T-cell (primary cell): ENCODE data around the gene PIP4K2A. TPM values are rescaled to one million over a fixed set of nuclear protein-coding genes. Genes with fewer than 3 reads are reported as not detected.

Experiments
- ATAC-seq, 4 experiments: fragments of 200-7000 bp in 3 of 4; fragments of 150-1000 bp in 1 of 4; cut with Tn5 transposase; replicated peaks in 1 of 4; 1 replicate in 3 of 4; 2 replicates in 1 of 4; pipeline ENCODE4 v1.10.0; 2021; ENCODE audit warnings: moderate library complexity in 3 of 4, mild to moderate bottlenecking in 2 of 4, moderate number of reproducible peaks in 1 of 4
- CTCF ChIA-PET, 2 donors: fragments of 300-600 bp; sonication (Branson Sonifier 250); formaldehyde crosslinking; loops; one replicate each; lab custom pipeline; 2022; ENCODE audit warnings: antibody characterized with exemption in 2 of 2; lab: Charles Lee
- POLR2A ChIA-PET, 2 donors: fragments of 300-600 bp; sonication (Branson Sonifier 250); formaldehyde crosslinking; loops; one replicate each; lab custom pipeline; 2022; ENCODE audit warnings: antibody characterized with exemption in 2 of 2; lab: Charles Lee
- DNase-seq, 35 experiments: peaks; one replicate each; pipeline versions ENCODE4 v3.0.0 to v3.0.0-alpha.2; 2013 to 2023
- H3K27ac ChIP-seq: one replicate; pipeline ENCODE4 v1.5.1; 2013; ENCODE audit warnings: low read length
- H3K27me3 ChIP-seq, 2 experiments: replicated peaks in 1 of 2; 1 replicate in 1 of 2; 2 replicates in 1 of 2; pipeline versions ENCODE4 v1.6.1 to v1.7.0; 2013; ENCODE audit warnings: low read length in 1 of 2, mixed read lengths in 1 of 2; ENCODE audit not compliant: control insufficient read depth in 2 of 2, insufficient read depth in 2 of 2; ENCODE audit errors: extremely low read depth in 1 of 2
- H3K36me3 ChIP-seq, 2 donors: 1 replicate in 1 of 2; 2 replicates in 1 of 2; pipeline versions ENCODE4 v1.6.1 to v1.7.0; 2013; ENCODE audit warnings: low read length in 1 of 2; ENCODE audit not compliant: control insufficient read depth in 2 of 2, insufficient read depth in 1 of 2; ENCODE audit errors: extremely low read depth in 1 of 2
- H3K4me1 ChIP-seq, 2 experiments: 1 replicate in 1 of 2; 2 replicates in 1 of 2; pipeline versions ENCODE4 v1.6.1 to v1.7.0; 2013; ENCODE audit warnings: low read length in 2 of 2, mixed read lengths in 1 of 2; ENCODE audit not compliant: insufficient read depth in 2 of 2, control insufficient read depth in 1 of 2; ENCODE audit errors: extremely low read depth in 1 of 2
- H3K4me3 ChIP-seq, 2 donors: 1 replicate in 1 of 2; 2 replicates in 1 of 2; pipeline versions ENCODE4 v1.5.1 to v1.7.0; 2013; ENCODE audit warnings: mild to moderate bottlenecking in 2 of 2, low read length in 1 of 2, moderate library complexity in 1 of 2; ENCODE audit not compliant: control insufficient read depth in 1 of 2; ENCODE audit errors: extremely low read depth in 1 of 2
- H3K9me3 ChIP-seq: 2 replicates; pipeline ENCODE4 v1.7.0; 2013
- H3K27ac Mint-ChIP-seq, 2 donors: one replicate each; pipeline ENCODE4 v1.8.0; 2020 to 2021; ENCODE audit warnings: mild to moderate bottlenecking in 2 of 2, mixed read lengths in 2 of 2
- H3K27me3 Mint-ChIP-seq, 2 donors: one replicate each; pipeline ENCODE4 v1.8.0; 2021 to 2022; ENCODE audit warnings: mixed read lengths in 2 of 2
- H3K36me3 Mint-ChIP-seq: one replicate; pipeline ENCODE4 v1.8.0; 2021; ENCODE audit warnings: mixed read lengths
- H3K4me1 Mint-ChIP-seq, 3 donors: one replicate each; pipeline ENCODE4 v1.8.0; 2020 to 2022; ENCODE audit warnings: mixed read lengths in 3 of 3, mild to moderate bottlenecking in 1 of 3
- H3K4me3 Mint-ChIP-seq, 3 donors: one replicate each; pipeline ENCODE4 v1.8.0; 2020 to 2022; ENCODE audit warnings: mild to moderate bottlenecking in 3 of 3, mixed read lengths in 3 of 3, moderate library complexity in 3 of 3
- H3K9me3 Mint-ChIP-seq, 3 donors: one replicate each; pipeline ENCODE4 v1.8.0; 2020 to 2022; ENCODE audit warnings: mixed read lengths in 3 of 3
- WGBS: methylation state at CpG from one replicate; pipeline ENCODE4 v1.1.5; 2013; ENCODE audit warnings: missing lambda C conversion rate; ENCODE audit not compliant: insufficient coverage; 5-methylcytosine and 5-hydroxymethylcytosine counted together
- total RNA-seq, 35 experiments: library from RNA in 6 of 35; stranded (reverse) in 6 of 35; fragments of 120-200 nt in 1 of 35; gene quantifications; one replicate each; pipeline versions ENCODE4 v1.2.1 to v1.2.4 and lab custom pipeline; 2013 to 2026

Gene PIP4K2A
- total RNA-seq, 5 donors from 2014 or later (not counting 1 experiment from before 2014, with no cell fraction given): 129 to 238 (median 160) TPM

DNA sequence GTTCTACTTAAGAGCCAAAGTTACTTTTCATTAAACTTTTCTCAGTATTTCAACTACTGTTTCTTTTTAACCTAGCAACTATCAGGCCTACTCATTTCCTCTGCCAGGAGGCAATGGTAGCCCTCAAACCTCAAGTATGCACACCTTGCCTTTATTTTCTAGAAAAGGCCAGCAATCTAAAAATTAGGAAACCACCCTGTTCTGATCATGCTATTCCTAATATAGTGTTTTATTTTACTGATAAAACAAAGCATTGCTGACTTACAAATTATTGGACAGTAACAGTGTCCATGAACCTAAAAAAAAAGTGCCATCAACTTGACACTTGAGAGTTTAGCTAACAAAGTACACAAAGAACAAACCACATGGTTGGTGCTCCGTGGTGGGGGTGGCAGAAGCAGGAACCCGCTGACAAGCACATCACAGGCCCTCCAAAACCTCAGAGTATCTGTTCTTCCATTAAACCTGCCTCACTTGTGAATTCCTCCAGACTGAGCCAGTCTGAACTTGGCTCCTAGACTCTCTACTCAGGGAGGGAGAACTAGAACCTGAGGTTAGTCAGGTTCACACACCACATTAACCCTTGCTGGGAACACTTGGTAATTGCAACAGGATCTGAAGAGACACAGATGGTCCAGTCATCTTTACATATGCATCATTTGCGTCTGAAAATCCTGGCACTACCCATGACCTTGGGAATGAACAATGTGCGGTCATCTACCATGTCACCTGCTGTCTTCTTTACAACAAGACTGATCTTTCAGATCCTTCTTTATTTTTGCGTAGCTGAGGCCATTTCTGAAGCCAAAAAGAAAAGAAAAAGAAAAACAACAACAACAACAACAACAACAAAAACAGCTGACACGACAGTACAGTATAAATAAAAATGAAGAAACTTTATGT is 31.9 kb downstream of the PIP4K2A start:
- no peaks in the 10 kb centered on the region for H3K36me3 ChIP-seq
- DNase-seq: peak in 34 of 35 experiments; percentile 38 to 81 (median 58)
- ChIA-PET CTCF (interaction anchor here (0.8 to 3.4 kb wide), 7 partner anchors 14 to 306 kb away, joined by 4 to 22 read pairs (median 5); no protein-coding TSS in a partner anchor), POLR2A (interaction anchor here (0.5 to 1.5 kb wide), 13 partner anchors 10 to 767 kb away, joined by 3 to 10 read pairs (median 4); partner anchors contain the start of gene DNAJC1 (in 1 of the 2))
- peak overlapping the region; percentile 92 to 97 for H3K27ac Mint-ChIP-seq
- H3K9me3 Mint-ChIP-seq: no peaks in the 10 kb centered on the region
- ATAC-seq: peak; percentile 67 to 75 (median 68)
- H3K27ac ChIP-seq: peak overlapping the region; percentile 94
- peaks cover 89 to 92% (median 90%) of the 10 kb centered on the region in 3 donors for H3K4me1 Mint-ChIP-seq
- H3K4me3 Mint-ChIP-seq: peak overlapping the region; percentile 49 to 75 (median 65)
- H3K27me3 Mint-ChIP-seq: no peaks in the 10 kb centered on the region
- no peaks in the 10 kb centered on the region for H3K27me3 ChIP-seq
- peaks cover 3% of the 10 kb centered on the region for H3K36me3 Mint-ChIP-seq
- H3K9me3 ChIP-seq: no peaks in the 10 kb centered on the region
- WGBS: 43% methylated on average over 1 of the region's 6 CpGs
- peak overlapping the region in 1 of 2 donors; percentile 54 for H3K4me3 ChIP-seq
- H3K4me1 ChIP-seq: peaks cover 68 to 95% of the 10 kb centered on the region in 2 experiments

DNA sequence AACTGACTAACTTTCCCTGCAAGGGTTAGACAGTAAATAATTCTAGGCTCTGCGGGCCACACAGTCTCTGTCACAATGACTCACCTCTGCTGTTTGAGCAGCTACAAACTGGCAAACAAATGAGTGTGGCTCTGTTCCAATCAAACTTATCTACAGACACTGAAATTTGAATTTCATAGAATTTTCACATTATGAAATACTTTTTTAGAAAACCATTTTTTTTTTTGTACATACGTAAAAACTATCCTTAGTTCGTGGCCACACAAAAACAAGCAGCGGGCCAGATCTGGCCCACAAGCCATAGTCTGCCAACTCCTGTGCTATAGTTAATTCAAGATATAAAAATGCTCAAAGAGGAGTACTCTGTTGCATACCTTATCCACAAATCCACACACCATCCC is 32.6 kb downstream of the PIP4K2A start:
- DNase-seq: peak in 25 of 35 experiments; percentile 7 to 78 (median 33)
- Histone ChIP-seq H3K36me3 (no peaks in the 10 kb centered on the region), H3K27me3 (no peaks in the 10 kb centered on the region), H3K27ac (peak overlapping the region; percentile 94), H3K4me1 (peaks cover 69 to 99% of the 10 kb centered on the region in 2 experiments), H3K4me3 (peak overlapping the region in 1 of 2 donors; percentile 32), H3K9me3 (no peaks in the 10 kb centered on the region)
- Mint-ChIP-seq H3K9me3 (no peaks in the 10 kb centered on the region), H3K36me3 (peaks cover 3% of the 10 kb centered on the region), H3K27ac (peak overlapping the region; percentile 92 to 97), H3K4me1 (peaks cover 89 to 92% (median 90%) of the 10 kb centered on the region in 3 donors), H3K27me3 (no peaks in the 10 kb centered on the region), H3K4me3 (peak overlapping the region; percentile 49 to 75 (median 65))
- no CpG with 5 or more reads among the region's 4 CpGs for WGBS
- peak; percentile 61 to 79 (median 72) for ATAC-seq
- ChIA-PET CTCF (interaction anchor here in 1 of 2 donors (0.7 to 3.4 kb wide), 6 partner anchors 10 to 307 kb away, joined by 3 to 22 read pairs (median 5); no protein-coding TSS in a partner anchor), POLR2A (interaction anchor here in 1 of 2 donors (0.5 to 1.5 kb wide), 5 partner anchors 15 to 701 kb away, joined by 3 to 4 read pairs (median 3); no protein-coding TSS in a partner anchor)

GRCh38 chr10:22681301-22681700 is 33.1 kb downstream of the PIP4K2A start:
- Mint-ChIP-seq H3K36me3 (peaks cover 3% of the 10 kb centered on the region), H3K27me3 (no peaks in the 10 kb centered on the region), H3K4me1 (peaks cover 91 to 93% (median 92%) of the 10 kb centered on the region in 3 donors), H3K9me3 (no peaks in the 10 kb centered on the region), H3K27ac (peak overlapping the region; percentile 85 to 98), H3K4me3 (peak overlapping the region in 1 of 3 donors; percentile 62)
- no CpG with 5 or more reads among the region's 1 CpG for WGBS
- no peaks in the 10 kb centered on the region for H3K36me3 ChIP-seq
- H3K4me3 ChIP-seq: no peak overlapping the region
- DNase-seq (no peak), ATAC-seq (no peak)
- no peaks in the 10 kb centered on the region for H3K9me3 ChIP-seq
- CTCF ChIA-PET: interaction anchor here (0.7 to 3.4 kb wide), 6 partner anchors 10 to 307 kb away, joined by 3 to 22 read pairs (median 5); no protein-coding TSS in a partner anchor
- peaks cover 69 to 99% of the 10 kb centered on the region in 2 experiments for H3K4me1 ChIP-seq
- POLR2A ChIA-PET: interaction anchor here in 1 of 2 donors (0.6 to 1.5 kb wide), 4 partner anchors 15 to 28 kb away, joined by 3 to 4 read pairs (median 4); no protein-coding TSS in a partner anchor
- H3K27me3 ChIP-seq: no peaks in the 10 kb centered on the region
- H3K27ac ChIP-seq: peak overlapping the region; percentile 94

DNA sequence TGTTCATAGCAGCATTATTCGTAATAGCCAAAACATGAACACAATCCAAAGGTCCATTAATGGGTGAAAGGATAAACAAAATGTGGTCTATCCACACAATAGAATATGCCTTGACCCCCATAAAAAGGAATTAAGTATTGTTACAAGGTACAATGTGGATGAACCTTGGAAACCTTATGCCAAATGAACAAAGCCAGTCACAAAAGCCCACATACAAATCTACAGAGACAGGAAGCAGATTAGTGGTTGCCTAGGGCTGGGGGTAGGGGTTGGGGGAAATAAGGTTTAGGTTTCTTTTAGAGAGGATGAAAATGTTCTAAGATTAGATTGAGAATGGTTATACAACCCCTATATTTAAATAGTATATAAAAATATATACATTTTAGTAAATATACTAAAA is 34.8 kb downstream of the PIP4K2A start:
- peak in 12 of 35 experiments; percentile 16 to 56 (median 30) for DNase-seq
- POLR2A ChIA-PET: interaction anchor here in 1 of 2 donors (1.0 kb wide), 1 partner anchor 11 kb away, joined by 5 read pairs; no protein-coding TSS in a partner anchor

DNA sequence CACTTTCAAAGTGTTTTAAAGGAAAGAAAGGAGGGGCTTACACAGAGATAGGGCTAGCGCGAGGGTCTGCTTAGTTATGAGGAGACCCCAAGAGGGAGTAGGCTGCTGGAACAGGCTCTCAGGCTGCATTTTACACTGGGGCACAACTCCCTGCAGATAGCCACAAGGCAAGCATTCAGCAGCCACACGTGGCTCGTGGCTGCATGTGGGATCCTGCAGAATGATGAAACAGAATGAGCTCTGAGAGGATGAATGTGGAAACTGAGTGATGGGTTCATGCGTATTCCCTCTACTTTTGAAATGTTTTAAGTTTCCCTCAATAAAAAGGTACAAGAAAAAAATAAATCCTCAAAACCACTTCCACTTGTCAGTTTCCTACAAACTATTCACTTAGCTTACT is 37.0 kb downstream of the PIP4K2A start:
- Mint-ChIP-seq H3K9me3 (no peaks in the 10 kb centered on the region), H3K4me1 (peaks cover 90 to 92% (median 92%) of the 10 kb centered on the region in 3 donors), H3K36me3 (peaks cover 3% of the 10 kb centered on the region), H3K27ac (peak overlapping the region; percentile 87 to 93), H3K27me3 (no peaks in the 10 kb centered on the region), H3K4me3 (peak overlapping the region in 2 of 3 donors; percentile 45 to 64)
- POLR2A ChIA-PET: interaction anchor here (0.5 to 1.3 kb wide), 11 partner anchors 9 to 186 kb away, joined by 3 to 10 read pairs (median 3); no protein-coding TSS in a partner anchor
- 79% methylated on average over 2 of the region's 5 CpGs for WGBS
- Histone ChIP-seq H3K4me1 (peaks cover 63 to 94% of the 10 kb centered on the region in 2 experiments), H3K9me3 (no peaks in the 10 kb centered on the region), H3K4me3 (no peak overlapping the region), H3K36me3 (no peaks in the 10 kb centered on the region), H3K27me3 (no peaks in the 10 kb centered on the region), H3K27ac (peak overlapping the region; percentile 94)
- CTCF ChIA-PET: interaction anchor here (0.5 to 1.6 kb wide), 5 partner anchors 9 to 78 kb away, joined by 3 to 6 read pairs (median 3); no protein-coding TSS in a partner anchor
- no peak for DNase-seq
- no peak for ATAC-seq

More for the DNA sequence above, 34.8 kb downstream of the PIP4K2A start:
- Mint-ChIP-seq H3K27ac (peak overlapping the region; percentile 84 to 90), H3K4me1 (peaks cover 92 to 93% (median 93%) of the 10 kb centered on the region in 3 donors), H3K9me3 (no peaks in the 10 kb centered on the region), H3K36me3 (peaks cover 3% of the 10 kb centered on the region), H3K4me3 (peak overlapping the region in 2 of 3 donors; percentile 38 to 49), H3K27me3 (no peaks in the 10 kb centered on the region)
- no peak for ATAC-seq
- H3K36me3 ChIP-seq: no peaks in the 10 kb centered on the region
- peak overlapping the region; percentile 94 for H3K27ac ChIP-seq
- H3K4me3 ChIP-seq: no peak overlapping the region
- H3K9me3 ChIP-seq: no peaks in the 10 kb centered on the region
- CTCF ChIA-PET: no interaction called here
- WGBS: no CpG with 5 or more reads among the region's 1 CpG
- H3K4me1 ChIP-seq: peaks cover 71 to 96% of the 10 kb centered on the region in 2 experiments
- no peaks in the 10 kb centered on the region for H3K27me3 ChIP-seq
